B cell (primary cell): Measurements from ENCODE around the gene DDRGK1. TPM values are rescaled to one million over a fixed set of nuclear protein-coding genes. Genes with fewer than 3 reads are reported as not detected.

ENCODE experiments used
- ATAC-seq: fragments of 200-7000 bp; cut with Tn5 transposase; one replicate; pipeline ENCODE4 v1.10.0; 2021; ENCODE audit warnings: low read depth, mild to moderate bottlenecking, moderate number of reproducible peaks, moderate library complexity
- CTCF ChIA-PET: fragments of 350-600 bp; sonication (Branson Sonifier 250); formaldehyde crosslinking; loops from one replicate; lab custom pipeline; 2021; ENCODE audit warnings: antibody characterized with exemption, inconsistent platforms; lab: Charles Lee
- POLR2A ChIA-PET: fragments of 350-600 bp; sonication (Branson Sonifier 250); formaldehyde crosslinking; loops from one replicate; lab custom pipeline; 2021; ENCODE audit warnings: antibody characterized with exemption; lab: Charles Lee
- DNase-seq: peaks from one replicate; pipeline ENCODE4 v3.0.0; 2013
- H2AFZ ChIP-seq: 2 replicates; pipeline ENCODE4 v1.6.1; 2012; ENCODE audit warnings: mild to moderate bottlenecking, low read depth, low read length; ENCODE audit not compliant: insufficient read depth, poor library complexity, severe bottlenecking
- H3K27ac ChIP-seq, 2 donors: 1 replicate in 1 of 2; 2 replicates in 1 of 2; pipeline ENCODE4 v1.5.1; 2012 to 2013; ENCODE audit warnings: low read length in 2 of 2, mild to moderate bottlenecking in 2 of 2, moderate library complexity in 1 of 2
- H3K27me3 ChIP-seq, 4 experiments: fragments of 200-600 bp in 1 of 4; sonication (generic) in 1 of 4; replicated peaks in 1 of 4; 1 replicate in 2 of 4; 2 replicates in 2 of 4; pipeline versions ENCODE4 v1.6.1 to v1.7.0; 2013 to 2016; ENCODE audit warnings: low read length in 3 of 4, mild to moderate bottlenecking in 2 of 4, mixed read lengths in 1 of 4, moderate library complexity in 1 of 4; ENCODE audit not compliant: insufficient read depth in 4 of 4, control insufficient read depth in 3 of 4; ENCODE audit errors: control extremely low read depth in 1 of 4
- H3K36me3 ChIP-seq, 2 experiments: replicated peaks in 1 of 2; 1 replicate in 1 of 2; 2 replicates in 1 of 2; pipeline versions ENCODE4 v1.6.1 to v1.7.1; 2013; ENCODE audit warnings: low read length in 1 of 2; ENCODE audit not compliant: insufficient read depth in 2 of 2, control insufficient read depth in 1 of 2; ENCODE audit errors: control extremely low read depth in 1 of 2, extremely low read depth in 1 of 2
- H3K4me1 ChIP-seq, 2 donors: fragments of 200-600 bp in 1 of 2; sonication (generic) in 1 of 2; 1 replicate in 1 of 2; 2 replicates in 1 of 2; pipeline versions ENCODE4 v1.5.1 to v1.6.1; 2013 to 2017; ENCODE audit warnings: low read length in 2 of 2; ENCODE audit not compliant: control insufficient read depth in 2 of 2, insufficient read depth in 2 of 2
- H3K4me2 ChIP-seq: replicated peaks from 2 replicates; pipeline ENCODE3; 2012; ENCODE audit warnings: mild to moderate bottlenecking, low read depth, low read length; ENCODE audit not compliant: poor library complexity, severe bottlenecking
- H3K4me3 ChIP-seq, 5 experiments: fragments of 200-600 bp in 1 of 5; sonication (generic) in 1 of 5; 1 replicate in 3 of 5; 2 replicates in 2 of 5; pipeline versions ENCODE4 v1.5.1 to v1.7.0; 2011 to 2016; ENCODE audit warnings: low read length in 4 of 5, mild to moderate bottlenecking in 4 of 5, low read depth in 2 of 5, control low read depth in 1 of 5, moderate library complexity in 1 of 5; ENCODE audit not compliant: insufficient read depth in 1 of 5; ENCODE audit errors: control extremely low read depth in 1 of 5, extremely low read depth in 1 of 5
- H3K79me2 ChIP-seq: fragments of 200-600 bp; sonication (generic); one replicate; pipeline ENCODE4 v1.6.0; 2016; ENCODE audit warnings: low read length; ENCODE audit not compliant: control insufficient read depth, insufficient read depth
- H3K9ac ChIP-seq: fragments of 200-600 bp; sonication (generic); 2 replicates; pipeline ENCODE4 v1.6.1; 2017; ENCODE audit warnings: mild to moderate bottlenecking, low read length, moderate library complexity
- H3K9me3 ChIP-seq, 3 donors: one replicate each; pipeline versions ENCODE4 v1.6.1 to v1.7.1; 2013; ENCODE audit warnings: low read length in 2 of 3; ENCODE audit not compliant: control insufficient read depth in 2 of 3, insufficient read depth in 1 of 3; ENCODE audit errors: control extremely low read depth in 1 of 3
- H4K20me1 ChIP-seq: 2 replicates; pipeline ENCODE4 v1.6.0; 2012; ENCODE audit warnings: mild to moderate bottlenecking, low read length; ENCODE audit not compliant: insufficient read depth, control insufficient read depth, poor library complexity, severe bottlenecking
- H3K27ac Mint-ChIP-seq: one replicate; pipeline ENCODE4 v1.8.0; 2021; ENCODE audit warnings: mixed read lengths
- H3K27me3 Mint-ChIP-seq: one replicate; pipeline ENCODE4 v1.8.0; 2021; ENCODE audit warnings: mixed read lengths
- H3K4me1 Mint-ChIP-seq: one replicate; pipeline ENCODE4 v1.8.0; 2021; ENCODE audit warnings: mixed read lengths
- H3K4me3 Mint-ChIP-seq: one replicate; pipeline ENCODE4 v1.8.0; 2021; ENCODE audit warnings: mixed read lengths
- H3K9me3 Mint-ChIP-seq: one replicate; pipeline ENCODE4 v1.8.0; 2022; ENCODE audit warnings: mixed read lengths; ENCODE audit not compliant: insufficient read depth
- CTCF ChIP-seq: fragments of 200-600 bp; IDR thresholded peaks from one replicate; pipeline ENCODE4 v1.8.0; 2022; ENCODE audit warnings: antibody characterized with exemption, mild to moderate bottlenecking
- EZH2 ChIP-seq: IDR thresholded peaks from 2 replicates; pipeline ENCODE4 v1.6.1; 2012; ENCODE audit warnings: borderline replicate concordance, low read depth, mild to moderate bottlenecking, moderate library complexity, low read length; ENCODE audit not compliant: insufficient read depth, poor library complexity, severe bottlenecking
- WGBS: methylation state at CpG from one replicate; pipeline ENCODE4 v1.1.5; 2013; ENCODE audit warnings: missing lambda C conversion rate; ENCODE audit not compliant: insufficient coverage; 5-methylcytosine and 5-hydroxymethylcytosine counted together
- intact Hi-C: fragments of 100-400 bp; cut with micrococcal nuclease; formaldehyde crosslinking; loops from one replicate; pipeline ENCODE4 v1.10.0; 2022
- polyA plus RNA-seq: library from polyadenylated mRNA; depleted of rRNA; stranded (reverse); fragments of >200 nt; gene quantifications from 2 replicates; pipeline ENCODE4 v1.2.3, GENCODE V29; 2012
- total RNA-seq, 2 donors: library from RNA; stranded (reverse); fragments of 120-200 nt in 1 of 2; gene quantifications; 1 replicate in 1 of 2; 2 replicates in 1 of 2; pipeline versions ENCODE4 v1.2.3 to v1.2.4, GENCODE V29; 2013 to 2022

The DDRGK1 gene
- total and polyA plus RNA-seq, 2 donors (not counting 1 experiment from before 2014, with no cell fraction given): 35.6 to 51.9 TPM

- CTCF ChIA-PET: interaction anchor here (0.5 to 1.2 kb wide), 3 partner anchors 12 to 182 kb away, joined by 3 to 4 read pairs (median 3); no protein-coding TSS in a partner anchor
- Mint-ChIP-seq H3K4me3 (peak overlapping the region; percentile 29), H3K27ac (no peak overlapping the region), H3K4me1 (peaks cover 17% of the 10 kb centered on the region), H3K9me3 (no peaks in the 10 kb centered on the region), H3K27me3 (peaks cover 34% of the 10 kb centered on the region)
- TF ChIP-seq EZH2 (no peak), CTCF (no peak)
- Histone ChIP-seq H3K27ac (no peak overlapping the region), H3K36me3 (no peaks in the 10 kb centered on the region), H3K79me2 (no peaks in the 10 kb centered on the region), H3K9me3 (peaks cover 0 to 19% (median 0%) of the 10 kb centered on the region in 3 donors), H3K9ac (no peak overlapping the region), H3K27me3 (peaks cover 0 to 60% (median 23%) of the 10 kb centered on the region in 4 experiments), H4K20me1 (no peaks in the 10 kb centered on the region), H2AFZ (no peak overlapping the region), H3K4me2 (no peak overlapping the region), H3K4me1 (peaks cover 18 to 22% of the 10 kb centered on the region in 2 donors), H3K4me3 (no peak overlapping the region)
- DNase-seq (no peak), ATAC-seq (no peak)
- intact Hi-C loops: no loop called here
- 84% methylated on average over 4 of the region's 4 CpGs for WGBS
- POLR2A ChIA-PET: no interaction called here
These were observed 31.3 kb upstream of the DDRGK1 start for GRCh38 chr20:3235666-3236324.

- Histone ChIP-seq H3K4me2 (no peak overlapping the region), H4K20me1 (no peaks in the 10 kb centered on the region), H3K4me1 (peaks cover 11% of the 10 kb centered on the region in 2 donors), H3K9ac (no peak overlapping the region), H3K9me3 (peaks cover 0 to 7% (median 0%) of the 10 kb centered on the region in 3 donors), H3K79me2 (no peaks in the 10 kb centered on the region), H3K27me3 (peaks cover 0 to 43% (median 15%) of the 10 kb centered on the region in 4 experiments), H3K36me3 (no peaks in the 10 kb centered on the region), H3K27ac (no peak overlapping the region), H2AFZ (no peak overlapping the region), H3K4me3 (no peak overlapping the region)
- no peak overlapping the region for H3K4me3 Mint-ChIP-seq
- TF ChIP-seq CTCF: no peak
- peaks cover 23% of the 10 kb centered on the region for H3K27me3 Mint-ChIP-seq
- H3K4me1 Mint-ChIP-seq: peaks cover 10% of the 10 kb centered on the region
- intact Hi-C loops: no loop called here
- no peaks in the 10 kb centered on the region for H3K9me3 Mint-ChIP-seq
- CTCF ChIA-PET: no interaction called here
- ATAC-seq (no peak), DNase-seq (no peak)
- H3K27ac Mint-ChIP-seq: no peak overlapping the region
- WGBS: 96% methylated on average over 24 of the region's 25 CpGs
- POLR2A ChIA-PET: no interaction called here
These were observed 29.6 kb upstream of the DDRGK1 start for GRCh38 chr20:3233991-3234498.
